Activated CD4-positive, alpha-beta memory T cell treated with anti-CD3 and anti-CD28 coated beads for 36 hours (primary cell): ENCODE results near the gene FAM234B. TPM values are rescaled to one million over a fixed set of nuclear protein-coding genes. Genes with fewer than 3 reads are reported as not detected.

Experiments
- CTCF ChIA-PET: fragments of 350-600 bp; sonication (Branson Sonifier 250); formaldehyde crosslinking; loops from one replicate; lab custom pipeline; 2021; ENCODE audit warnings: antibody characterized with exemption, inconsistent platforms; lab: Charles Lee
- POLR2A ChIA-PET: fragments of 350-600 bp; sonication (Branson Sonifier 250); formaldehyde crosslinking; loops from one replicate; lab custom pipeline; 2021; ENCODE audit warnings: antibody characterized with exemption; lab: Charles Lee
- DNase-seq: peaks from one replicate; pipeline ENCODE4 v3.0.0-alpha.2; 2020
- H3K27ac Mint-ChIP-seq: one replicate; pipeline ENCODE4 v1.8.0; 2021; ENCODE audit warnings: mixed read lengths
- H3K27me3 Mint-ChIP-seq: one replicate; pipeline ENCODE4 v1.8.0; 2021; ENCODE audit warnings: mixed read lengths
- H3K36me3 Mint-ChIP-seq: one replicate; pipeline ENCODE4 v1.8.0; 2021; ENCODE audit warnings: mixed read lengths
- H3K4me1 Mint-ChIP-seq: one replicate; pipeline ENCODE4 v1.8.0; 2021; ENCODE audit warnings: low read depth, mixed read lengths
- H3K4me3 Mint-ChIP-seq: one replicate; pipeline ENCODE4 v1.8.0; 2021; ENCODE audit warnings: mild to moderate bottlenecking, mixed read lengths
- H3K9me3 Mint-ChIP-seq: one replicate; pipeline ENCODE4 v1.8.0; 2021; ENCODE audit warnings: mixed read lengths
- intact Hi-C: fragments of 100-400 bp; cut with micrococcal nuclease; formaldehyde crosslinking; loops from one replicate; pipeline ENCODE4 v1.15.1; 2023
- total RNA-seq, 2 experiments: library from RNA; stranded (reverse); gene quantifications; one replicate each; pipeline ENCODE4 v1.2.3, GENCODE V29; 2021

The FAM234B gene
- total RNA-seq, 2 experiments from 2014 or later: 6.8 TPM

DNA sequence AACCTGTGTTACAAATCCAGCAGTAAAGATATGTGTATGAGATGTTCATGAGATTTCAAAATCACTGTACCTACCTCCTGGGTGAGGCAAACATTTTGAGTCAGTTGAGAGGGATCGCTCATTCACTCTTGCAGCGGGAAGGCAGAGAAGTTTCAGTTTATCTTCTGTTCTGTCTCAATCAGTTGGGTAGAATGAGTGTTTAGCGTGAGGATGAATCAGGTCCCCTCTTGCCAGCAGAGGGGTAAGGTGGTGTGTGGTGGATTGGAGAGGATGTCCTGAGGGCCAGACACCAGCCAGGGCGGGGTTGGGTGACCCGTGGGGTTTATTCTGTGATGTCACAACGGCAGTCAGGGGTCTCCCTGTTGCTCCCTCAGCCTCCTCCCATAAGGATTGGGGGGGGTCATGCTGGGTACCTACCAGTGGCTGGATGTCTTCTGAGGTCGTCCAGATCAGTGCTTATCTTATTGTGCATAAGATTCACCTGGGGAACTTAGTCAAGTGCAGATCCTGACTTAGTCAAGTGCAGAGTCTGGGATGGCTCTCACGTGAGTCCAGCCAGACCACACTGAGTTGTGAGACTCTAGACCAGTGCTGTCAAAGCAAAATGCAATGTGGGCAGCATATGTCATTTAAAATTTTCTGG lies 59.3 kb downstream of the FAM234B start, which contains the start of gene GSG1:
Gene GSG1 (minus strand): TSS at position 277 of the 643 bp plus-strand sequence. CDS start 155 bp downstream, at position 122.
- H3K27ac Mint-ChIP-seq: peak within 1 kb of the TSS; percentile 49
- no peaks in the 10 kb centered on the region for H3K27me3 Mint-ChIP-seq
- ChIA-PET CTCF (interaction anchor here (0.6 to 6.0 kb wide), 6 partner anchors 14 to 106 kb away, joined by 3 to 173 read pairs (median 4); partner anchors contain the start of gene EMP1), POLR2A (interaction anchor here (0.9 to 3.9 kb wide), 5 partner anchors 76 to 107 kb away, joined by 3 to 27 read pairs (median 7); partner anchors contain the start of gene EMP1)
- peak; percentile 75 for DNase-seq
- peaks cover 4% of the 10 kb centered on the region for H3K36me3 Mint-ChIP-seq
- peaks cover 6% of the 10 kb centered on the region for H3K9me3 Mint-ChIP-seq
- intact Hi-C loops: loop anchor here (1.0 to 5.0 kb wide), 12 partner anchors 56 to 1264 kb away; partner anchors contain the start of genes APOLD1, ATF7IP, EMP1 and HEBP1
- peaks cover 48% of the 10 kb centered on the region for H3K4me1 Mint-ChIP-seq
- peak within 1 kb of the TSS; percentile 61 for H3K4me3 Mint-ChIP-seq

GRCh38 chr12:13104409-13104808 lies 60.2 kb downstream of the FAM234B start:
- CTCF ChIA-PET: interaction anchor here (0.6 to 1.9 kb wide), 3 partner anchors 70 to 268 kb away, joined by 3 to 17 read pairs (median 4); no protein-coding TSS in a partner anchor

GRCh38 chr12:13105781-13106180 lies 61.6 kb downstream of the FAM234B start:
- Mint-ChIP-seq H3K4me1 (peaks cover 27% of the 10 kb centered on the region), H3K9me3 (peaks cover 9% of the 10 kb centered on the region), H3K4me3 (no peak overlapping the region), H3K36me3 (peaks cover 5% of the 10 kb centered on the region), H3K27ac (no peak overlapping the region), H3K27me3 (no peaks in the 10 kb centered on the region)
- POLR2A ChIA-PET: interaction anchor here (0.7 kb wide), 1 partner anchor 49 kb away, joined by 3 read pairs; no protein-coding TSS in a partner anchor
- no peak for DNase-seq
- CTCF ChIA-PET: interaction anchor here (0.5 to 1.9 kb wide), 3 partner anchors 100 to 364 kb away, joined by 3 to 17 read pairs (median 4); no protein-coding TSS in a partner anchor
- intact Hi-C loops: no loop called here

More at GRCh38 chr12:13104409-13104808, 60.2 kb downstream of the FAM234B start:
- H3K9me3 Mint-ChIP-seq: peaks cover 9% of the 10 kb centered on the region
- DNase-seq: no peak
- H3K27me3 Mint-ChIP-seq: no peaks in the 10 kb centered on the region
- no peak overlapping the region for H3K4me3 Mint-ChIP-seq
- H3K4me1 Mint-ChIP-seq: peaks cover 39% of the 10 kb centered on the region
- intact Hi-C loops: loop anchor here (5.0 kb wide), 3 partner anchors 267 to 1263 kb away; partner anchors contain the start of genes APOLD1 and ATF7IP
- POLR2A ChIA-PET: no interaction called here
- H3K36me3 Mint-ChIP-seq: peaks cover 5% of the 10 kb centered on the region
- H3K27ac Mint-ChIP-seq: no peak overlapping the region

DNA sequence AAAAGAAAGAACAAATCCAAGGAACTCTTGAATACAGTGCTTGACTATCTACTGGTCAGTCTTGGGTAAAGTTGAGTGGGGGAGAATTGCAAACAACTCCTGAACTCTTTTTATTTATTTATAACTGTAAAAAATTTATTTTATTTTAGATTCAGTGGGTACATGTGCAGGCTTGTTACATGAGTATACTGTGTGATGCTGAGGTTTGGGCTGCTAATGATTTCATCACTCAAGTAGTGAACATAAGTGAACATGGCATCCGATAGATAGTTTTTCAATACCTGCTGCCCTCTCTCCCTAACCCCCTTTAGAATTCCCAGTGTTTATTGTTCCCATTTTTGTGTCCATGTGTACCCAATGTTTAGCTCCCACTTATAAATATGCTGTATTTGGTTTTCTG lies 62.5 kb downstream of the FAM234B start:
- Mint-ChIP-seq H3K27ac (no peak overlapping the region), H3K36me3 (peaks cover 5% of the 10 kb centered on the region), H3K4me1 (peaks cover 24% of the 10 kb centered on the region), H3K27me3 (no peaks in the 10 kb centered on the region), H3K4me3 (no peak overlapping the region), H3K9me3 (peaks cover 9% of the 10 kb centered on the region)
- ChIA-PET CTCF (no interaction called here), POLR2A (no interaction called here)
- intact Hi-C loops: no loop called here
- no peak for DNase-seq

GRCh38 chr12:13112968-13113367 lies 68.8 kb downstream of the FAM234B start:
- DNase-seq: no peak
- POLR2A ChIA-PET: no interaction called here
- Mint-ChIP-seq H3K9me3 (peaks cover 8% of the 10 kb centered on the region), H3K36me3 (peaks cover 5% of the 10 kb centered on the region), H3K4me1 (no peaks in the 10 kb centered on the region), H3K4me3 (no peak overlapping the region), H3K27me3 (peaks cover 10% of the 10 kb centered on the region), H3K27ac (no peak overlapping the region)
- CTCF ChIA-PET: no interaction called here
- intact Hi-C loops: no loop called here

GRCh38 chr12:13114251-13115052 lies 70.3 kb downstream of the FAM234B start:
- DNase-seq: no peak
- no peaks in the 10 kb centered on the region for H3K36me3 Mint-ChIP-seq
- H3K27me3 Mint-ChIP-seq: peaks cover 10% of the 10 kb centered on the region
- CTCF ChIA-PET: no interaction called here
- H3K9me3 Mint-ChIP-seq: no peaks in the 10 kb centered on the region
- no peaks in the 10 kb centered on the region for H3K4me1 Mint-ChIP-seq
- POLR2A ChIA-PET: no interaction called here
- no peak overlapping the region for H3K4me3 Mint-ChIP-seq
- intact Hi-C loops: no loop called here
- H3K27ac Mint-ChIP-seq: no peak overlapping the region

- peaks cover 10% of the 10 kb centered on the region for H3K27me3 Mint-ChIP-seq
- H3K9me3 Mint-ChIP-seq: no peaks in the 10 kb centered on the region
- CTCF ChIA-PET: interaction anchor here (0.9 to 1.1 kb wide), 2 partner anchors 16 to 96 kb away, joined by 3 read pairs; no protein-coding TSS in a partner anchor
- intact Hi-C loops: no loop called here
- no peak overlapping the region for H3K27ac Mint-ChIP-seq
- POLR2A ChIA-PET: no interaction called here
- no peaks in the 10 kb centered on the region for H3K4me1 Mint-ChIP-seq
- DNase-seq: no peak
- H3K4me3 Mint-ChIP-seq: no peak overlapping the region
- no peaks in the 10 kb centered on the region for H3K36me3 Mint-ChIP-seq
Measured at GRCh38 chr12:13116259-13116658, 72.1 kb downstream of the FAM234B start.

GRCh38 chr12:13117029-13117428 lies 72.8 kb downstream of the FAM234B start:
- Mint-ChIP-seq H3K4me1 (no peaks in the 10 kb centered on the region), H3K9me3 (no peaks in the 10 kb centered on the region), H3K27me3 (peaks cover 10% of the 10 kb centered on the region), H3K27ac (no peak overlapping the region), H3K4me3 (no peak overlapping the region), H3K36me3 (no peaks in the 10 kb centered on the region)
- ChIA-PET POLR2A (no interaction called here), CTCF (interaction anchor here (0.9 kb wide), 1 partner anchor 14 kb away, joined by 3 read pairs; the partner anchor contains the start of gene GSG1)
- intact Hi-C loops: no loop called here
- no peak for DNase-seq

GRCh38 chr12:13119826-13120225 lies 75.6 kb downstream of the FAM234B start:
- Mint-ChIP-seq H3K4me3 (no peak overlapping the region), H3K36me3 (no peaks in the 10 kb centered on the region), H3K9me3 (no peaks in the 10 kb centered on the region), H3K27ac (no peak overlapping the region), H3K4me1 (no peaks in the 10 kb centered on the region), H3K27me3 (peaks cover 2% of the 10 kb centered on the region)
- intact Hi-C loops: no loop called here
- POLR2A ChIA-PET: no interaction called here
- no peak for DNase-seq
- CTCF ChIA-PET: interaction anchor here (0.8 kb wide), 1 partner anchor 93 kb away, joined by 3 read pairs; no protein-coding TSS in a partner anchor

- Mint-ChIP-seq H3K4me1 (no peaks in the 10 kb centered on the region), H3K27me3 (peaks cover 2% of the 10 kb centered on the region), H3K4me3 (no peak overlapping the region), H3K36me3 (no peaks in the 10 kb centered on the region), H3K27ac (no peak overlapping the region), H3K9me3 (no peaks in the 10 kb centered on the region)
- POLR2A ChIA-PET: no interaction called here
- no peak for DNase-seq
- intact Hi-C loops: no loop called here
- CTCF ChIA-PET: interaction anchor here (0.8 kb wide), 1 partner anchor 92 kb away, joined by 3 read pairs; no protein-coding TSS in a partner anchor
Measured at GRCh38 chr12:13120413-13120812, 76.2 kb downstream of the FAM234B start.

GRCh38 chr12:13121568-13121967 lies 77.4 kb downstream of the FAM234B start:
- H3K27me3 Mint-ChIP-seq: peaks cover 2% of the 10 kb centered on the region
- intact Hi-C loops: no loop called here
- H3K36me3 Mint-ChIP-seq: no peaks in the 10 kb centered on the region
- DNase-seq: no peak
- ChIA-PET CTCF (no interaction called here), POLR2A (no interaction called here)
- H3K4me1 Mint-ChIP-seq: no peaks in the 10 kb centered on the region
- H3K4me3 Mint-ChIP-seq: no peak overlapping the region
- H3K9me3 Mint-ChIP-seq: no peaks in the 10 kb centered on the region
- H3K27ac Mint-ChIP-seq: no peak overlapping the region
